Fibroblast of lung (primary cell): Measurements from ENCODE around the gene MBD3L2B. TPM values are rescaled to one million over a fixed set of nuclear protein-coding genes. Genes with fewer than 3 reads are reported as not detected.
"Not testable (repeated sequence)": the region's sequence is repeated elsewhere in the genome, so short reads cannot be mapped to it uniquely, and the experiment has no call there.

ENCODE experiments used
- DNase-seq, 2 donors: peaks; one replicate each; pipeline versions ENCODE4 v3.0.0 to v3.0.0-alpha.2; 2010; ENCODE audit warnings: low read depth in 2 of 2
- H2AFZ ChIP-seq: 2 replicates; pipeline ENCODE4 v1.5.1; 2012; ENCODE audit warnings: low read length, control low read depth, inconsistent platforms
- H3K27ac ChIP-seq: 2 replicates; pipeline ENCODE4 v1.5.1; 2011; ENCODE audit warnings: low read length, control low read depth; ENCODE audit not compliant: insufficient read depth
- H3K27me3 ChIP-seq: 2 replicates; pipeline ENCODE4 v1.5.1; 2011; ENCODE audit warnings: mild to moderate bottlenecking, low read length; ENCODE audit not compliant: control insufficient read depth, insufficient read depth
- H3K36me3 ChIP-seq: 2 replicates; pipeline ENCODE4 v1.5.1; 2011; ENCODE audit warnings: low read length; ENCODE audit not compliant: control insufficient read depth, insufficient read depth
- H3K4me1 ChIP-seq: 2 replicates; pipeline ENCODE4 v1.5.1; 2011; ENCODE audit warnings: low read length; ENCODE audit not compliant: control insufficient read depth, insufficient read depth; ENCODE audit errors: extremely low read depth
- H3K4me2 ChIP-seq: 2 replicates; pipeline ENCODE4 v1.5.1; 2011; ENCODE audit warnings: low read length, control low read depth; ENCODE audit not compliant: insufficient read depth; ENCODE audit errors: extremely low read depth
- H3K4me3 ChIP-seq, 4 experiments: fragments of 200-600 bp in 1 of 4; sonication (generic) in 1 of 4; replicated peaks in 1 of 4; 2 replicates each; pipeline ENCODE4 v1.5.1; 2011 to 2016; ENCODE audit warnings: low read length in 4 of 4, low read depth in 3 of 4, mild to moderate bottlenecking in 3 of 4, control low read depth in 2 of 4, inconsistent platforms in 1 of 4, mixed read lengths in 1 of 4; ENCODE audit not compliant: insufficient read depth in 1 of 4; ENCODE audit errors: control extremely low read depth in 1 of 4
- H3K79me2 ChIP-seq: 2 replicates; pipeline ENCODE4 v1.5.1; 2012; ENCODE audit warnings: mild to moderate bottlenecking, low read length, inconsistent platforms; ENCODE audit not compliant: control insufficient read depth, insufficient read depth
- H3K9ac ChIP-seq: 2 replicates; pipeline ENCODE4 v1.5.1; 2011; ENCODE audit warnings: mild to moderate bottlenecking, low read length, control low read depth; ENCODE audit not compliant: insufficient read depth
- H3K9me3 ChIP-seq: 2 replicates; pipeline ENCODE4 v1.5.1; 2012; ENCODE audit warnings: low read depth, low read length; ENCODE audit not compliant: control insufficient read depth, insufficient read depth
- H4K20me1 ChIP-seq: 2 replicates; pipeline ENCODE4 v1.5.1; 2011; ENCODE audit warnings: low read length; ENCODE audit not compliant: control insufficient read depth, insufficient read depth; ENCODE audit errors: extremely low read depth
- CTCF ChIP-seq, 2 donors: IDR thresholded peaks in 1 of 2; conservative IDR thresholded peaks in 1 of 2; 1 replicate in 1 of 2; 2 replicates in 1 of 2; pipeline ENCODE4 v1.5.1; 2011 to 2012; ENCODE audit warnings: low read length in 2 of 2, control low read depth in 1 of 2, inconsistent platforms in 1 of 2, low read depth in 1 of 2, mild to moderate bottlenecking in 1 of 2
- EZH2 ChIP-seq: IDR thresholded peaks from 2 replicates; pipeline ENCODE4 v1.5.1; 2012; ENCODE audit warnings: low read length, control low read depth, mild to moderate bottlenecking; ENCODE audit errors: missing control alignments
- polyA plus RNA-seq, 2 donors: library from polyadenylated mRNA; depleted of rRNA in 1 of 2; stranded (reverse) in 1 of 2; unstranded in 1 of 2; fragments of >200 nt; gene quantifications; 2 replicates each; pipeline ENCODE4 v1.2.1, GENCODE V29; 2011 to 2012; ENCODE audit warnings: missing spikeins in 1 of 2
- total RNA-seq: library from RNA; depleted of rRNA; stranded (reverse); fragments of >200 nt; gene quantifications from 2 replicates; pipeline ENCODE4 v1.2.1, GENCODE V29; 2014

The MBD3L2B gene
- total and polyA plus RNA-seq, 2 donors (not counting 1 experiment from before 2014, with no cell fraction given): not detected

GRCh38 chr19:7068599-7068998 lies 47.4 kb upstream of the MBD3L2B start:
- Histone ChIP-seq H3K27ac (no peak overlapping the region), H3K9ac (no peak overlapping the region), H3K27me3 (no peaks in the 10 kb centered on the region), H3K36me3 (peaks cover 9% of the 10 kb centered on the region), H3K4me3 (peak overlapping the region in 2 of 4 experiments; percentile 3 to 33), H3K79me2 (peaks cover 9% of the 10 kb centered on the region), H4K20me1 (no peaks in the 10 kb centered on the region), H3K4me2 (no peak overlapping the region), H3K4me1 (no peaks in the 10 kb centered on the region), H3K9me3 (no peaks in the 10 kb centered on the region), H2AFZ (peak overlapping the region; percentile 57)
- no peak for DNase-seq
- no peak for TF ChIP-seq CTCF (conservative IDR thresholded peaks at IDR 0.05 in 1 of 2, IDR thresholded peaks at IDR 0.05 in 1 of 2; ENCODE audit: low read depth in 1 of 2, low read length in 2 of 2)
- TF ChIP-seq EZH2: no peak

GRCh38 chr19:7067716-7068115 lies 46.5 kb upstream of the MBD3L2B start:
- no peak overlapping the region for H3K4me2 ChIP-seq
- peak in 1 of 2 donors; percentile 55 for DNase-seq

GRCh38 chr19:7067122-7067521 lies 45.9 kb upstream of the MBD3L2B start:
- not testable (repeated sequence) for H3K79me2 ChIP-seq, H3K4me2 ChIP-seq, H3K4me3 ChIP-seq, H3K9me3 ChIP-seq, H3K27me3 ChIP-seq, H4K20me1 ChIP-seq, H3K4me1 ChIP-seq, H3K27ac ChIP-seq, H3K9ac ChIP-seq, H3K36me3 ChIP-seq, H2AFZ ChIP-seq
- TF ChIP-seq CTCF (conservative IDR thresholded peaks at IDR 0.05 in 1 of 2, IDR thresholded peaks at IDR 0.05 in 1 of 2; ENCODE audit: low read depth in 1 of 2, low read length in 2 of 2): peak; percentile 23 to 24
- peak in 1 of 2 donors; percentile 16 for DNase-seq

More at GRCh38 chr19:7067716-7068115, 46.5 kb upstream of the MBD3L2B start:
- Histone ChIP-seq H3K79me2 (peaks cover 9% of the 10 kb centered on the region), H3K9me3 (no peaks in the 10 kb centered on the region), H3K36me3 (peaks cover 5% of the 10 kb centered on the region), H2AFZ (no peak overlapping the region), H3K9ac (no peak overlapping the region), H3K27ac (no peak overlapping the region), H4K20me1 (no peaks in the 10 kb centered on the region), H3K27me3 (no peaks in the 10 kb centered on the region), H3K4me3 (no peak overlapping the region), H3K4me1 (no peaks in the 10 kb centered on the region)
- TF ChIP-seq CTCF (conservative IDR thresholded peaks at IDR 0.05 in 1 of 2, IDR thresholded peaks at IDR 0.05 in 1 of 2; ENCODE audit: low read depth in 1 of 2, low read length in 2 of 2) (no peak), EZH2 (no peak)
